ENCODE results near the gene TRIM60. TPM values are rescaled to one million over a fixed set of nuclear protein-coding genes. Genes with fewer than 3 reads are reported as not detected.
"Not testable (repeated sequence)": the region's sequence is repeated elsewhere in the genome, so short reads cannot be mapped to it uniquely, and the experiment has no call there.

The TRIM60 gene
- total and polyA plus RNA-seq, 2 of the 13 experiments (the other 11 are each of a cell fraction or from before 2014, with no cell fraction given): not detected

- no peak for ATAC-seq
- no peak for FAIRE-seq
- H3K9me3 ChIP-seq (ENCODE audit: low read length): no peaks in the 10 kb centered on the region
- H3K9ac ChIP-seq (ENCODE audit: insufficient read depth, low read depth, low read length): no peak overlapping the region
- H3K4me2 ChIP-seq (ENCODE audit: low read depth, low read length): no peak overlapping the region
- 95% methylated on average over 6 of the region's 6 CpGs for WGBS (ENCODE audit: low lambda C conversion rate)
- ChIA-PET POLR2A (no interaction called here), CTCF (ENCODE audit: low intra/inter-chr PET ratio, low total read pairs) (no interaction called here)
- no peaks in the 10 kb centered on the region for H3K27me3 ChIP-seq (ENCODE audit: control insufficient read depth in 1 of 2, insufficient read depth in 2 of 2, low read length in 2 of 2)
- in situ Hi-C loops (cut with HindIII; ENCODE audit: extremely low pct_ligation_motif_present, low pct_unique_long_range_greater_than_20kb) (no loop called here), intact Hi-C loops (cut with micrococcal nuclease; ENCODE audit: unreplicated experiment) (no loop called here)
- H3K4me3 ChIP-seq (replicated peaks in 1 of 3; ENCODE audit: insufficient read depth in 1 of 3, low read depth in 2 of 3, low read length in 3 of 3): no peak overlapping the region
- no peaks in the 10 kb centered on the region for H4K20me1 ChIP-seq (ENCODE audit: insufficient read depth, low read length)
- TF ChIP-seq MAFK (conservative IDR thresholded peaks at IDR 0.05 in 1 of 2, IDR thresholded peaks at IDR 0.05 in 1 of 2; ENCODE audit: low read length in 2 of 2) (peak; percentile 56 to 75), MAFF (IDR thresholded peaks at IDR 0.05; ENCODE audit: low read depth, low read length) (peak; percentile 63; the same call in 1 of the 2 replicates), NKX3-1 (CRISPR knock-in tag; IDR thresholded peaks at IDR 0.05) (no peak)
- H3K27ac ChIP-seq (ENCODE audit: extremely low read length, insufficient read depth, low read length): no peak overlapping the region
- H2AFZ ChIP-seq (ENCODE audit: low read length): no peak overlapping the region
- H3K36me3 ChIP-seq (replicated peaks in 1 of 2; ENCODE audit: control insufficient read depth in 1 of 2, insufficient read depth in 2 of 2, low read length in 2 of 2): peaks cover 2 to 8% of the 10 kb centered on the region in 2 experiments; a peak in 4 of 5 replicates
- no peak for DNase-seq (ENCODE audit: low spot score)
- H3K79me2 ChIP-seq (ENCODE audit: insufficient read depth, low read length): no peaks in the 10 kb centered on the region
- no TSS peak for BruUV-seq (replicated peaks)
- H3K4me1 ChIP-seq (ENCODE audit: insufficient read depth, low read length): no peaks in the 10 kb centered on the region
Observed at GRCh38 chr4:165079476-165079875, 47.7 kb downstream of the TRIM60 start.

GRCh38 chr4:165084787-165085186, 53.0 kb downstream of the TRIM60 start:
- H3K79me2 ChIP-seq (ENCODE audit: insufficient read depth, low read length); ATAC-seq; POLR2A ChIA-PET; CTCF ChIA-PET (ENCODE audit: low intra/inter-chr PET ratio, low total read pairs); intact Hi-C loops (cut with micrococcal nuclease; ENCODE audit: unreplicated experiment); H3K4me2 ChIP-seq (ENCODE audit: low read depth, low read length); in situ Hi-C loops (cut with HindIII; ENCODE audit: extremely low pct_ligation_motif_present, low pct_unique_long_range_greater_than_20kb); H3K4me1 ChIP-seq (ENCODE audit: insufficient read depth, low read length); BruUV-seq (replicated peaks); H3K9ac ChIP-seq (ENCODE audit: insufficient read depth, low read depth, low read length); H3K27me3 ChIP-seq (ENCODE audit: control insufficient read depth in 1 of 2, insufficient read depth in 2 of 2, low read length in 2 of 2); H3K4me3 ChIP-seq (replicated peaks in 1 of 3; ENCODE audit: insufficient read depth in 1 of 3, low read depth in 2 of 3, low read length in 3 of 3); FAIRE-seq; H3K9me3 ChIP-seq (ENCODE audit: low read length); H3K27ac ChIP-seq (ENCODE audit: extremely low read length, insufficient read depth, low read length); H4K20me1 ChIP-seq (ENCODE audit: insufficient read depth, low read length); H2AFZ ChIP-seq (ENCODE audit: low read length); DNase-seq (ENCODE audit: low spot score): not testable (repeated sequence)
- H3K36me3 ChIP-seq (replicated peaks in 1 of 2; ENCODE audit: control insufficient read depth in 1 of 2, insufficient read depth in 2 of 2, low read length in 2 of 2): peaks cover 6 to 28% of the 10 kb centered on the region in 2 experiments; a peak in 4 of 5 replicates
- WGBS (ENCODE audit: low lambda C conversion rate): over 99% methylated on average over 7 of the region's 7 CpGs
